WTC11 (cell line): Measurements from ENCODE around the gene ATM. TPM values are rescaled to one million over a fixed set of nuclear protein-coding genes. Genes with fewer than 3 reads are reported as not detected.

Experiments used
- ATAC-seq: fragments of 200-7000 bp; cut with Tn5 transposase; 2 replicates; pipeline ENCODE4 v1.10.0; 2021; ENCODE audit warnings: mild to moderate bottlenecking, moderate library complexity
- CTCF ChIA-PET: fragments of 300-600 bp; sonication (Branson Sonifier 250); formaldehyde crosslinking; loops from one replicate; lab custom pipeline; 2021; ENCODE audit warnings: antibody characterized with exemption; lab: Charles Lee
- POLR2A ChIA-PET: fragments of 350-600 bp; sonication (Branson Sonifier 250); formaldehyde crosslinking; loops from one replicate; lab custom pipeline; 2021; ENCODE audit warnings: antibody characterized with exemption; lab: Charles Lee
- DNase-seq: peaks from one replicate; pipeline ENCODE4 v3.0.0; 2021; ENCODE audit warnings: low spot score
- H3K27ac Mint-ChIP-seq: 2 replicates; pipeline ENCODE4 v1.8.0; 2021; ENCODE audit warnings: mixed read lengths
- H3K27me3 Mint-ChIP-seq: 2 replicates; pipeline ENCODE4 v1.8.0; 2021; ENCODE audit warnings: low read depth, mild to moderate bottlenecking, moderate library complexity, mixed read lengths
- H3K36me3 Mint-ChIP-seq: 2 replicates; pipeline ENCODE4 v1.8.0; 2021; ENCODE audit warnings: mixed read lengths
- H3K4me1 Mint-ChIP-seq: 2 replicates; pipeline ENCODE4 v1.8.0; 2022; ENCODE audit warnings: mixed read lengths
- H3K4me3 Mint-ChIP-seq: 2 replicates; pipeline ENCODE4 v1.8.0; 2021; ENCODE audit warnings: mild to moderate bottlenecking, moderate library complexity, mixed read lengths
- H3K9me3 Mint-ChIP-seq: 2 replicates; pipeline ENCODE4 v1.8.0; 2021; ENCODE audit warnings: mixed read lengths
- AFF4 ChIP-seq: sonication (generic); formaldehyde crosslinking; IDR thresholded peaks from 2 replicates; pipeline ENCODE4 v1.8.1; 2023; ENCODE audit warnings: mild to moderate bottlenecking, missing genetic modification reagents, borderline replicate concordance
- ATF3 ChIP-seq: sonication (generic); formaldehyde crosslinking; conservative IDR thresholded peaks from 2 replicates; pipeline ENCODE4 v1.8.1; 2022; ENCODE audit warnings: mild to moderate bottlenecking, missing genetic modification reagents
- CBFB ChIP-seq: sonication (generic); formaldehyde crosslinking; IDR thresholded peaks from 2 replicates; pipeline ENCODE4 v1.8.1; 2022; ENCODE audit warnings: mild to moderate bottlenecking, low read depth, missing genetic modification reagents
- CREB1 ChIP-seq: sonication (generic); formaldehyde crosslinking; IDR thresholded peaks from 2 replicates; pipeline ENCODE4 v1.8.0; 2023; ENCODE audit warnings: mild to moderate bottlenecking, missing genetic modification reagents
- E2F1 ChIP-seq: sonication (generic); formaldehyde crosslinking; IDR thresholded peaks from 2 replicates; pipeline ENCODE4 v1.8.0; 2022; ENCODE audit warnings: mild to moderate bottlenecking, missing genetic modification reagents
- ERG ChIP-seq: fragments of 250-450 bp; sonication (Bioruptor Pico); IDR thresholded peaks from 2 replicates; pipeline ENCODE4 v1.8.0; 2021; ENCODE audit warnings: mild to moderate bottlenecking
- FOXP1 ChIP-seq: sonication (generic); formaldehyde crosslinking; IDR thresholded peaks from 2 replicates; pipeline ENCODE4 v1.8.0; 2022; ENCODE audit warnings: missing genetic modification reagents, mild to moderate bottlenecking, moderate library complexity, borderline replicate concordance
- IRF2 ChIP-seq: sonication (generic); formaldehyde crosslinking; IDR thresholded peaks from 2 replicates; pipeline ENCODE4 v1.8.0; 2022; ENCODE audit warnings: low read depth, missing genetic modification reagents, borderline replicate concordance
- JUN ChIP-seq: sonication (generic); formaldehyde crosslinking; IDR thresholded peaks from 2 replicates; pipeline ENCODE4 v1.8.0; 2023; ENCODE audit warnings: mild to moderate bottlenecking, missing genetic modification reagents
- NFE2L1 ChIP-seq: sonication (generic); formaldehyde crosslinking; IDR thresholded peaks from 2 replicates; pipeline ENCODE4 v1.8.1; 2023; ENCODE audit warnings: missing genetic modification reagents
- OVOL2 ChIP-seq: fragments of 250-450 bp; sonication (Bioruptor Pico); IDR thresholded peaks from 2 replicates; pipeline ENCODE4 v1.9.0; 2021; ENCODE audit warnings: mild to moderate bottlenecking, borderline replicate concordance
- RELA ChIP-seq: sonication (generic); formaldehyde crosslinking; IDR thresholded peaks from 2 replicates; pipeline ENCODE4 v1.8.1; 2022; ENCODE audit warnings: missing genetic modification reagents, mild to moderate bottlenecking, borderline replicate concordance
- RORB ChIP-seq: fragments of 250-450 bp; sonication (Bioruptor Pico); IDR thresholded peaks from 2 replicates; pipeline ENCODE4 v1.9.0; 2021; ENCODE audit warnings: mild to moderate bottlenecking
- TP53 ChIP-seq: sonication (generic); formaldehyde crosslinking; IDR thresholded peaks from 2 replicates; pipeline ENCODE4 v1.8.1; 2023; ENCODE audit warnings: mild to moderate bottlenecking, missing genetic modification reagents
- ZNF138 ChIP-seq: sonication (generic); formaldehyde crosslinking; conservative IDR thresholded peaks from 2 replicates; pipeline ENCODE4 v1.8.1; 2022; ENCODE audit warnings: mild to moderate bottlenecking, moderate library complexity, missing genetic modification reagents
- ZNF317 ChIP-seq: sonication (generic); formaldehyde crosslinking; IDR thresholded peaks from 2 replicates; pipeline ENCODE4 v1.8.1; 2023; ENCODE audit warnings: low read depth, mild to moderate bottlenecking, moderate library complexity, missing genetic modification reagents, borderline replicate concordance
- ZNF671 ChIP-seq: fragments of 250-450 bp; sonication (Bioruptor Pico); IDR thresholded peaks from 2 replicates; pipeline ENCODE4 v1.8.0; 2021; ENCODE audit warnings: mild to moderate bottlenecking
- total RNA-seq: library from RNA; stranded (reverse); gene quantifications from 3 replicates; pipeline ENCODE4 v1.2.3, GENCODE V29; 2021
- TF ChIP-seq, protein P1 (sequence below): sonication (generic); formaldehyde crosslinking; IDR thresholded peaks from 2 replicates; pipeline ENCODE4 v1.8.1; 2022; ENCODE audit warnings: mild to moderate bottlenecking, moderate library complexity, missing genetic modification reagents
- TF ChIP-seq, protein P2 (sequence below): sonication (generic); formaldehyde crosslinking; IDR thresholded peaks from 2 replicates; pipeline ENCODE4 v1.8.1; 2023; ENCODE audit warnings: mild to moderate bottlenecking, missing genetic modification reagents
- TF ChIP-seq, protein P3 (sequence below): sonication (generic); formaldehyde crosslinking; IDR thresholded peaks from 2 replicates; pipeline ENCODE4 v1.8.1; 2023; ENCODE audit warnings: mild to moderate bottlenecking, missing genetic modification reagents, moderate library complexity

The ATM gene
- total RNA-seq, 1 experiment from 2014 or later, result 49.5 TPM

GRCh38 chr11:108218455-108218854, 4.4 kb upstream of the ATM start (continued):
- TF ChIP-seq NFE2L1 (CRISPR knock-in tag), result no peak

GRCh38 chr11:108218912-108219783, 3.7 kb upstream of the ATM start:
- DNase-seq (no peak), ATAC-seq (peak; percentile 9)
- Mint-ChIP-seq H3K36me3 (no peaks in the 10 kb centered on the region), H3K4me1 (peaks cover 28% of the 10 kb centered on the region), H3K27ac (peak overlapping the region; percentile 48), H3K9me3 (no peaks in the 10 kb centered on the region), H3K27me3 (no peaks in the 10 kb centered on the region), H3K4me3 (peak overlapping the region; percentile 34; the same call in 1 of the 2 replicates)
- TF ChIP-seq, protein P1, sequence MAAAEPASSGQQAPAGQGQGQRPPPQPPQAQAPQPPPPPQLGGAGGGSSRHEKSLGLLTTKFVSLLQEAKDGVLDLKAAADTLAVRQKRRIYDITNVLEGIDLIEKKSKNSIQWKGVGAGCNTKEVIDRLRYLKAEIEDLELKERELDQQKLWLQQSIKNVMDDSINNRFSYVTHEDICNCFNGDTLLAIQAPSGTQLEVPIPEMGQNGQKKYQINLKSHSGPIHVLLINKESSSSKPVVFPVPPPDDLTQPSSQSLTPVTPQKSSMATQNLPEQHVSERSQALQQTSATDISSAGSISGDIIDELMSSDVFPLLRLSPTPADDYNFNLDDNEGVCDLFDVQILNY (CRISPR knock-in tag), result no peak
- TF ChIP-seq TP53 (CRISPR knock-in tag) (no peak), FOXP1 (CRISPR knock-in tag) (no peak), OVOL2 (no peak), JUN (CRISPR knock-in tag) (no peak), IRF2 (no peak)
- TF ChIP-seq, protein P2, sequence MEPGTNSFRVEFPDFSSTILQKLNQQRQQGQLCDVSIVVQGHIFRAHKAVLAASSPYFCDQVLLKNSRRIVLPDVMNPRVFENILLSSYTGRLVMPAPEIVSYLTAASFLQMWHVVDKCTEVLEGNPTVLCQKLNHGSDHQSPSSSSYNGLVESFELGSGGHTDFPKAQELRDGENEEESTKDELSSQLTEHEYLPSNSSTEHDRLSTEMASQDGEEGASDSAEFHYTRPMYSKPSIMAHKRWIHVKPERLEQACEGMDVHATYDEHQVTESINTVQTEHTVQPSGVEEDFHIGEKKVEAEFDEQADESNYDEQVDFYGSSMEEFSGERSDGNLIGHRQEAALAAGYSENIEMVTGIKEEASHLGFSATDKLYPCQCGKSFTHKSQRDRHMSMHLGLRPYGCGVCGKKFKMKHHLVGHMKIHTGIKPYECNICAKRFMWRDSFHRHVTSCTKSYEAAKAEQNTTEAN (CRISPR knock-in tag), result no peak
- ChIA-PET CTCF (no interaction called here), POLR2A (interaction anchor here (0.6 kb wide), 1 partner anchor 78 kb away, joined by 6 read pairs; no protein-coding TSS in a partner anchor)

- no peak for DNase-seq
- ATAC-seq, result no peak
- ChIA-PET CTCF (no interaction called here), POLR2A (interaction anchor here (1.3 to 1.5 kb wide), 2 partner anchors 19 to 37 kb away, joined by 3 read pairs; no protein-coding TSS in a partner anchor)
- TF ChIP-seq ZNF138 (CRISPR knock-in tag) (no peak), ATF3 (CRISPR knock-in tag) (no peak), OVOL2 (no peak), ERG (CRISPR knock-in tag) (no peak), ZNF317 (CRISPR knock-in tag) (no peak), E2F1 (CRISPR knock-in tag) (no peak), RORB (CRISPR knock-in tag) (no peak), AFF4 (CRISPR knock-in tag) (no peak), RELA (CRISPR knock-in tag) (no peak), CREB1 (CRISPR knock-in tag) (no peak), CBFB (no peak), ZNF671 (CRISPR knock-in tag) (no peak), JUN (CRISPR knock-in tag) (no peak)
- TF ChIP-seq, protein P3, sequence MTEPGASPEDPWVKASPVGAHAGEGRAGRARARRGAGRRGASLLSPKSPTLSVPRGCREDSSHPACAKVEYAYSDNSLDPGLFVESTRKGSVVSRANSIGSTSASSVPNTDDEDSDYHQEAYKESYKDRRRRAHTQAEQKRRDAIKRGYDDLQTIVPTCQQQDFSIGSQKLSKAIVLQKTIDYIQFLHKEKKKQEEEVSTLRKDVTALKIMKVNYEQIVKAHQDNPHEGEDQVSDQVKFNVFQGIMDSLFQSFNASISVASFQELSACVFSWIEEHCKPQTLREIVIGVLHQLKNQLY (CRISPR knock-in tag), result no peak
- H3K27ac Mint-ChIP-seq, result no peak overlapping the region; the same call in 1 of the 2 replicates
- no peaks in the 10 kb centered on the region for H3K9me3 Mint-ChIP-seq
- H3K4me1 Mint-ChIP-seq, result peaks cover 28% of the 10 kb centered on the region
- no peaks in the 10 kb centered on the region for H3K27me3 Mint-ChIP-seq
- H3K36me3 Mint-ChIP-seq, result no peaks in the 10 kb centered on the region
- H3K4me3 Mint-ChIP-seq, result no peak overlapping the region
Measured at GRCh38 chr11:108220721-108221336, 2.0 kb upstream of the ATM start.
